GM23248 (cell line): ENCODE measurements around the gene ARID4A. TPM values are rescaled to one million over a fixed set of nuclear protein-coding genes. Genes with fewer than 3 reads are reported as not detected.
"Not testable (repeated sequence)": the region's sequence is repeated elsewhere in the genome, so short reads cannot be mapped to it uniquely, and the experiment has no call there.

ENCODE experiments used
- DNase-seq: peaks from one replicate; pipeline ENCODE4 v3.0.0-alpha.2; 2015
- H2AFZ ChIP-seq: fragments of 200-600 bp; sonication (generic); 2 replicates; pipeline ENCODE4 v1.6.1; 2016; ENCODE audit warnings: antibody characterized with exemption
- H3F3A ChIP-seq: fragments of 200-600 bp; sonication (generic); 2 replicates; pipeline ENCODE4 v1.6.1; 2016; ENCODE audit warnings: mild to moderate bottlenecking, antibody characterized with exemption, mixed run types; ENCODE audit not compliant: insufficient read depth
- H3K27ac ChIP-seq: fragments of 200-600 bp; sonication (generic); 2 replicates; pipeline ENCODE4 v1.5.1; 2016; ENCODE audit warnings: mild to moderate bottlenecking
- H3K27me3 ChIP-seq: fragments of 200-600 bp; sonication (generic); replicated peaks from 2 replicates; pipeline ENCODE4 v1.6.1; 2016; ENCODE audit warnings: mild to moderate bottlenecking; ENCODE audit not compliant: insufficient read depth
- H3K36me3 ChIP-seq: fragments of 200-600 bp; sonication (generic); 2 replicates; pipeline ENCODE4 v1.6.1; 2016; ENCODE audit warnings: low read depth, mild to moderate bottlenecking
- H3K4me1 ChIP-seq: fragments of 200-600 bp; sonication (generic); 2 replicates; pipeline ENCODE4 v1.6.1; 2016; ENCODE audit warnings: mild to moderate bottlenecking; ENCODE audit not compliant: insufficient read depth
- H3K4me2 ChIP-seq: fragments of 200-600 bp; sonication (generic); one replicate; pipeline ENCODE4 v1.6.1; 2016; ENCODE audit warnings: mild to moderate bottlenecking; ENCODE audit not compliant: unreplicated experiment
- H3K4me3 ChIP-seq: fragments of 200-600 bp; sonication (generic); 2 replicates; pipeline ENCODE4 v1.5.1; 2016; ENCODE audit warnings: mild to moderate bottlenecking
- H3K79me2 ChIP-seq: fragments of 200-600 bp; sonication (generic); 2 replicates; pipeline ENCODE4 v1.6.1; 2016; ENCODE audit warnings: mild to moderate bottlenecking; ENCODE audit not compliant: insufficient read depth
- H3K9ac ChIP-seq: fragments of 200-600 bp; sonication (generic); 2 replicates; pipeline ENCODE4 v1.6.1; 2016; ENCODE audit warnings: mild to moderate bottlenecking
- H3K9me2 ChIP-seq: fragments of 200-600 bp; sonication (generic); 2 replicates; pipeline ENCODE4 v1.6.1; 2016; ENCODE audit warnings: mixed run types, mild to moderate bottlenecking, moderate library complexity; ENCODE audit not compliant: insufficient read depth
- H3K9me3 ChIP-seq: fragments of 200-600 bp; sonication (generic); one replicate; pipeline ENCODE4 v1.6.1; 2017; ENCODE audit warnings: low read depth
- H4K20me1 ChIP-seq: fragments of 200-600 bp; sonication (generic); 2 replicates; pipeline ENCODE4 v1.6.0; 2016; ENCODE audit not compliant: insufficient read depth
- EZH2 ChIP-seq: fragments of 200-600 bp; sonication (generic); IDR thresholded peaks from 2 replicates; pipeline ENCODE4 v1.6.1; 2018; ENCODE audit warnings: antibody characterized with exemption, mild to moderate bottlenecking; ENCODE audit not compliant: insufficient read depth, poor library complexity, severe bottlenecking
- EZH2phosphoT487 ChIP-seq: fragments of 200-600 bp; sonication (generic); IDR thresholded peaks from 2 replicates; pipeline ENCODE4 v1.6.1; 2018; ENCODE audit warnings: antibody characterized with exemption, moderate library complexity, mild to moderate bottlenecking, low read depth; ENCODE audit not compliant: insufficient read depth
- WGBS, 2 experiments: methylation state at CpG; one replicate each; pipeline ENCODE4 v1.1.6; 2015 to 2017; ENCODE audit warnings: low lambda C conversion rate in 2 of 2, low coverage in 1 of 2; ENCODE audit errors: missing lambda C conversion rate in 2 of 2; 5-methylcytosine and 5-hydroxymethylcytosine counted together
- in situ Hi-C: fragments of 300-500 bp; cut with MboI; formaldehyde crosslinking; loops from 2 replicates; pipeline ENCODE4 v1.15.0; 2020
- polyA plus RNA-seq: library from polyadenylated mRNA; unstranded; fragments of >200 nt; fragmentation: Nextera tagmentation; extraction: Ambion mirVana; gene quantifications from 2 replicates; pipeline ENCODE4 v1.2.1, GENCODE V29; 2016
- total RNA-seq: library from RNA; depleted of rRNA; stranded (reverse); fragments of >200 nt; shearing (Covaris generic); gene quantifications from 2 replicates; pipeline ENCODE4 v1.2.3, GENCODE V29; 2014; rRNA removed

The ARID4A gene
- total RNA-seq: 3.2 and 5.7 TPM in 2 replicates
- polyA plus RNA-seq: 13.7 and 17.3 TPM in 2 replicates

- Histone ChIP-seq H3K27me3 (no peaks in the 10 kb centered on the region), H3K36me3 (peaks cover 15% of the 10 kb centered on the region), H4K20me1 (0 out of 2 replicates have a peak, but pooled peaks cover 11% of the 10 kb centered on the region), H3K4me3 (peak within 1 kb of the TSS; percentile 94), H3K9me2 (no peaks in the 10 kb centered on the region), H2AFZ (peak within 1 kb of the TSS; percentile 90), H3K4me2 (peak within 1 kb of the TSS; percentile 94), H3K4me1 (peaks cover 17% of the 10 kb centered on the region; the same call in 1 of the 2 replicates), H3K9ac (peak within 1 kb of the TSS; percentile 91), H3F3A (peaks cover 18% of the 10 kb centered on the region), H3K9me3 (no peaks in the 10 kb centered on the region), H3K79me2 (peaks cover 83% of the 10 kb centered on the region), H3K27ac (peak within 1 kb of the TSS; percentile 97)
- DNase-seq: peak; percentile 55
- in situ Hi-C loops: no loop called here
- no peak for TF ChIP-seq EZH2phosphoT487
- TF ChIP-seq EZH2: no peak
- WGBS, 2 experiments: 1% methylated on average over 64 to 70 of the region's 79 CpGs
Observed at GRCh38 chr14:58298477-58299400, at the start of gene ARID4A. Gene ARID4A, plus strand, starts transcription at chr14:58298555. Its CDS starts 1,300 bp downstream, at chr14:58299855.

GRCh38 chr14:58249611-58250010, 48.7 kb upstream of the ARID4A start:
- no peaks in the 10 kb centered on the region for H3K27me3 ChIP-seq
- H3K4me1 ChIP-seq: peaks cover 17% of the 10 kb centered on the region
- no peaks in the 10 kb centered on the region for H3K9me2 ChIP-seq
- no peaks in the 10 kb centered on the region for H3K9me3 ChIP-seq
- no peak overlapping the region for H3K9ac ChIP-seq
- no peak overlapping the region for H3K4me3 ChIP-seq
- TF ChIP-seq EZH2phosphoT487: no peak
- TF ChIP-seq EZH2: no peak
- H2AFZ ChIP-seq: no peak overlapping the region
- no peak for DNase-seq
- WGBS, 2 experiments: 88 to 94% methylated on average over 8 of the region's 8 CpGs
- H3K4me2 ChIP-seq: no peak overlapping the region
- H3K36me3 ChIP-seq: peaks cover 34% of the 10 kb centered on the region; the same call in 1 of the 2 replicates
- no peaks in the 10 kb centered on the region for H4K20me1 ChIP-seq
- peaks cover 40% of the 10 kb centered on the region for H3F3A ChIP-seq
- in situ Hi-C loops: no loop called here
- peaks cover 96% of the 10 kb centered on the region for H3K79me2 ChIP-seq
- H3K27ac ChIP-seq: no peak overlapping the region

- WGBS, 2 experiments: 97 to 99% methylated on average over 4 of the region's 4 CpGs
- Histone ChIP-seq H3K4me1 (no peaks in the 10 kb centered on the region), H3F3A (peaks cover 30% of the 10 kb centered on the region), H4K20me1 (no peaks in the 10 kb centered on the region), H3K9me3 (no peaks in the 10 kb centered on the region), H3K9me2 (no peaks in the 10 kb centered on the region), H3K27ac (no peak overlapping the region), H3K4me3 (no peak overlapping the region), H2AFZ (no peak overlapping the region), H3K79me2 (peaks cover 81% of the 10 kb centered on the region), H3K9ac (no peak overlapping the region), H3K27me3 (no peaks in the 10 kb centered on the region), H3K4me2 (no peak overlapping the region), H3K36me3 (peaks cover 58% of the 10 kb centered on the region)
- DNase-seq: no peak
- in situ Hi-C loops: no loop called here
- TF ChIP-seq EZH2 (no peak), EZH2phosphoT487 (no peak)
Observed at GRCh38 chr14:58258156-58258555, 40.2 kb upstream of the ARID4A start.

GRCh38 chr14:58262005-58262404, 36.4 kb upstream of the ARID4A start:
- H3K9me2 ChIP-seq, H3K9me3 ChIP-seq, in situ Hi-C loops, H3K27ac ChIP-seq, H3K4me3 ChIP-seq, H2AFZ ChIP-seq, H3K27me3 ChIP-seq, DNase-seq, H3K4me1 ChIP-seq, H3K4me2 ChIP-seq, H4K20me1 ChIP-seq, H3K9ac ChIP-seq: not testable (repeated sequence)
- WGBS, 2 experiments: 98% methylated on average over 10 of the region's 10 CpGs
- Histone ChIP-seq H3K79me2 (peaks cover 83% of the 10 kb centered on the region), H3K36me3 (peaks cover 71% of the 10 kb centered on the region), H3F3A (peaks cover 63% of the 10 kb centered on the region)
